Esophagus (tissue), 2 donors: ENCODE measurements around the gene SEMA3G. TPM values are rescaled to one million over a fixed set of nuclear protein-coding genes. Genes with fewer than 3 reads are reported as not detected.

ENCODE experiments used
- H3K27ac ChIP-seq, 2 donors: one replicate each; pipeline ENCODE4 v1.5.1; 2013; ENCODE audit warnings: low read depth in 2 of 2, mild to moderate bottlenecking in 2 of 2, inconsistent platforms in 1 of 2, low read length in 1 of 2, moderate library complexity in 1 of 2
- H3K27me3 ChIP-seq, 2 donors: one replicate each; pipeline ENCODE4 v1.6.1; 2013; ENCODE audit warnings: low read length in 2 of 2, control low read depth in 1 of 2, mild to moderate bottlenecking in 1 of 2; ENCODE audit not compliant: insufficient read depth in 2 of 2, control insufficient read depth in 1 of 2
- H3K36me3 ChIP-seq, 2 donors: one replicate each; pipeline ENCODE4 v1.6.1; 2013; ENCODE audit warnings: low read length in 1 of 2; ENCODE audit not compliant: control insufficient read depth in 2 of 2, insufficient read depth in 2 of 2
- H3K4me1 ChIP-seq, 2 donors: one replicate each; pipeline ENCODE4 v1.6.1; 2013; ENCODE audit warnings: low read length in 1 of 2; ENCODE audit not compliant: control insufficient read depth in 2 of 2, insufficient read depth in 2 of 2
- H3K4me3 ChIP-seq, 2 donors: one replicate each; pipeline ENCODE4 v1.5.1; 2013; ENCODE audit warnings: low read length in 2 of 2, mild to moderate bottlenecking in 2 of 2, low read depth in 1 of 2, moderate library complexity in 1 of 2
- H3K9me3 ChIP-seq, 2 donors: one replicate each; pipeline ENCODE4 v1.6.1; 2013; ENCODE audit warnings: mild to moderate bottlenecking in 2 of 2, low read depth in 1 of 2, low read length in 1 of 2, moderate library complexity in 1 of 2; ENCODE audit not compliant: control insufficient read depth in 2 of 2, insufficient read depth in 1 of 2
- WGBS, 2 donors: extraction: QIAGEN DNeasy Blood & Tissue Kit; methylation state at CpG; one replicate each; pipeline ENCODE4 v1.1.7; 2013; 5-methylcytosine and 5-hydroxymethylcytosine counted together
- polyA plus RNA-seq, 2 donors: library from polyadenylated mRNA; stranded (reverse); fragments of 200-250 nt; gene quantifications; one replicate each; pipeline ENCODE4 v1.2.3, GENCODE V29; 2013
- donor health status: healthy with polysubstance abuse.
- donor health status: Bipolar disorder and iron deficiency.

Gene SEMA3G
- polyA plus RNA-seq, 2 donors = 1.3 to 1.7 TPM

DNA sequence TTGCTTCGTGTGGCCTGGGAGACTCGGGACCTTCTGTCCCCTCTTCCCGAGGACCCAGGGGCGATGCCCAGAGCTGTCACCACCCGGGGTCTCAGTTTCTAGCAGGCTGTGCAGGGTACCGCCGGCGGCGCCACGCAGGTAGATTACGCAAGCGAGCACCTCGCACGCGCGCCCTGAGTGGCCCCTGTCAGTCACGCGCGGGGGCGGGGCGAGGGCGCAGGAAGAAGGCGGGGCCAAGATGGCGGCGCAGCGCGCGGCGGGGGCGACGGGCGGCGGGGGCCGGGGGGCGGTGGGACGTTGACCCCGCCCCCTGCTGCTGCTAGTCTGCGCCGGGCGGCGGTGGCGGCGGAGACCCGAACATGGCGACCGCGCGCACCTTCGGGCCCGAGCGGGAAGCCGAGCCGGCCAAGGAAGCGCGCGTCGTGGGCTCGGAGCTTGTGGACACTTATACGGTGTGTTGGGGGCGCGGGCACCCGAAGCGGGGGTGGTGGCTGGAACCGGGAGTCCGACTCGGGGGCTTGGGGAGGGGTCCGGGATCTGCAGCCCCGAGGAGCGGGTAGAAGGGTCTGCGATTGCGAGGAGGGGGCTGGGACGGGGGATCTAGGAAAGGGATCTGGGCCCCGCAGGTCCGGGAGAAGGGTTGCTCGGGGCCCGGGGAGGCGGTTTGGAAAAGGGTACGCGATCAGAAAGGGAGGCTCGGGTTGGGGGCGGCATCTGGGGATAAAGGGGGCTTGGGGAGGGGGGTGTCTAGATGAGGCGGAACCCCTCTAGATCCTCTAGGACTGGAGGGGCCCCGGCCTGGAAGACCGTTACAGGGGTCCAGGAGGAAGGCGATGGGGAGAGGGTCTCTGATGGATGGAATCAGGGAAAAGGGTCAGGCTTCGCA is 10.6 kb upstream of the SEMA3G start, which contains the start of gene NISCH:
TSS of gene NISCH (plus strand) at position 322 of the 886 bp plus-strand sequence. CDS start at position 360, 38 bp downstream.
- Histone ChIP-seq H3K4me1 (peaks cover 3 to 26% of the 10 kb centered on the region in 2 donors), H3K27me3 (no peaks in the 10 kb centered on the region), H3K27ac (peak within 1 kb of the TSS; percentile 77 to 90), H3K36me3 (peaks cover 10 to 12% of the 10 kb centered on the region in 2 donors), H3K4me3 (peak within 1 kb of the TSS; percentile 70 to 77), H3K9me3 (no peaks in the 10 kb centered on the region)
- 1% methylated on average over 76 to 86 of the region's 86 CpGs for WGBS, 2 donors

DNA sequence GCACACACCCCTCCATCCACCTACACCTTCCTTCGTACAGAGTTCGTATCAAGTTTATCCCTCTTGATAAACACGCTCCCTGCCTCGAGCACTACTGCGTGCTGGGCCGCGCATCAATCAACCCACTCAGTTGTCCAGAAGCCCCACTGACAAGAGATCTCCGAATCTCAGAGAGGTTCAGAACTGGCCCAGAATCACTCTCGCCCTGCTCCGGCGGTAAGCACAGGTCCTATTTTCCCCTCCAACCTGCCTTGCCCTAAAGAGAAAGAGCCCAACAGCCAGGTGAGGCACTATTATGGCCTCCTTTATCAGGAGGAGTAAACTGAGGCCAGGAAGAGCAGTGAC is 10.0 kb upstream of the SEMA3G start:
- 23 to 26% methylated on average over 11 of the region's 11 CpGs for WGBS, 2 donors
- peak overlapping the region; percentile 70 to 77 for H3K4me3 ChIP-seq
- no peaks in the 10 kb centered on the region for H3K9me3 ChIP-seq
- peaks cover 10 to 12% of the 10 kb centered on the region in 2 donors for H3K36me3 ChIP-seq
- no peaks in the 10 kb centered on the region for H3K27me3 ChIP-seq
- H3K4me1 ChIP-seq = peaks cover 3 to 26% of the 10 kb centered on the region in 2 donors
- peak overlapping the region; percentile 77 to 90 for H3K27ac ChIP-seq

DNA sequence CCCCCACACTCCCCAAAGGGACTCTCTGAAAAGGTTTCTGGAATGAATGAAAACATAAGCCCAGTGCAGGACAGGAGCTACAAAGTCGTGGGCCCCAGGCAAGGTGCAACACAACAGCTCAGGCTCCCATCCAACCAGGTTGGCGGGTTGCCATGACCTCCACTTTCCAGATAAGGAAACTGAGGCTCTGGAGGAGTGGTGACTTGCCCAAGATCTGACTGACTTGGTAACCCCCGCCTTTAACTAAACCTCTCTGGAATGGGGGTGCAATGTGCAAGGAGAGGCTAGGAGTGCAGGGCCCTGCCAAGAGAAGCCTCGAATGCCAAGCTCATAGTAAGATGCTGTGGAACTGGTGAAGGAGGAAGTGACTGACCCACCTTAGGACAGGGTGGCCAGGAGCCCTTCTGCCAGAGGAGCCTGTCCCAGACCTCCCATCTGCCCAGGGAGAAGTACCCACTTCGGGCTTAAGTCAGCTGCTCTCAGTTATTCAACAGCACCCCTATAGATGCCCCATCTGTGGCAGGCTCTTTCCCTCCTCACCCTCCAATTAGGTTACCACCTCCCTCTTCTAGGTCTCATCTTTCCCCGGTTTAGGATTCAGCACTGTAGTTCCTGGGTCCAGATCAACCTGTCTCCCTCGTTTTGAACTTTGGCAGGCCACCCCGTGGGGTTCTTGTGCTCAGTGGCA is 9.5 kb upstream of the SEMA3G start:
- Histone ChIP-seq H3K27ac (peak overlapping the region; percentile 77 to 90), H3K9me3 (no peaks in the 10 kb centered on the region), H3K36me3 (peaks cover 10 to 12% of the 10 kb centered on the region in 2 donors), H3K4me3 (peak overlapping the region; percentile 70 to 77), H3K4me1 (peaks cover 3 to 26% of the 10 kb centered on the region in 2 donors), H3K27me3 (no peaks in the 10 kb centered on the region)
- 44 to 56% methylated on average over 8 of the region's 8 CpGs for WGBS, 2 donors

DNA sequence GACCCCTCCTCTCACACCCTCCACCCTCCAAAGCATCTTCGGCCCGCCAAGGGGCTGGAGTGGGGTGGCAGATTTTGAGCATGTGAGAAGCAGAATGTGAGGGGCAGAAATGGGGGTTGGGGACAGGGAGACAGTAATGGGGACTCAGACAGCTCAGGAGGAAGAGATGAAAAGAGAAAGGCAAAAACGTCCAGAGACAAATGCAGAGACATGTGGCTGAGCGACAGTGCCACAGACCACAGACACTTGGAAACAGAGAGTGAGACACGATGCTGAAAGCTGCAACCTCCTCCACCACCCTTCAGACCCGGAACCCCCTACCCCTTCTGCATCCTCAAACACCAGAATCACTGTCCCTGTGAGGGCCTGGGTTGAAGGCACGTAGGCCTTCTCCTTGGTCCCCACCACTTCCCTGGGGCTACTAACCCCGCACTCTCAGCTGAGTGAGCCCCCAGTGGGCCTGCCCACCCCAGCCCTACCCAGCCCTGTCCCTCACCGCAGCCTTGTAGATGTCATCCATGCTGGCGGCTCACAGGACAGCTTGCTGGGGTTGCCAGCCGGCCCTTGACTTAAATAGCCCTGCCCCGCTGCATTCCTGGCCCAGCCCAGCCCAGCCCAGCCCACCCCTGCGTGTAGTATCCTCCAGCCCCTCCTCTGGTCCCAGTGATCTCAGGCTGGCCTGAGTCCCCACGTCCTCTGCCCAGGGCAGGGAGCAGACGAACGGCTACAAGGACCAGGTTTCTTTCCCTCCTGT is 8.8 kb upstream of the SEMA3G start, which contains the start of gene TNNC1:
TSS of gene TNNC1 (minus strand) at position 546 of the 754 bp plus-strand sequence. CDS start at position 520, 26 bp downstream.
- no peaks in the 10 kb centered on the region for H3K9me3 ChIP-seq
- H3K27me3 ChIP-seq = no peaks in the 10 kb centered on the region
- peak within 1 kb of the TSS; percentile 70 to 77 for H3K4me3 ChIP-seq
- H3K4me1 ChIP-seq = peaks cover 3 to 26% of the 10 kb centered on the region in 2 donors
- peaks cover 4 to 6% of the 10 kb centered on the region in 2 donors for H3K36me3 ChIP-seq
- WGBS, 2 donors = 65 to 72% methylated on average over 15 to 16 of the region's 16 CpGs
- H3K27ac ChIP-seq = peak within 1 kb of the TSS; percentile 77 to 90

DNA sequence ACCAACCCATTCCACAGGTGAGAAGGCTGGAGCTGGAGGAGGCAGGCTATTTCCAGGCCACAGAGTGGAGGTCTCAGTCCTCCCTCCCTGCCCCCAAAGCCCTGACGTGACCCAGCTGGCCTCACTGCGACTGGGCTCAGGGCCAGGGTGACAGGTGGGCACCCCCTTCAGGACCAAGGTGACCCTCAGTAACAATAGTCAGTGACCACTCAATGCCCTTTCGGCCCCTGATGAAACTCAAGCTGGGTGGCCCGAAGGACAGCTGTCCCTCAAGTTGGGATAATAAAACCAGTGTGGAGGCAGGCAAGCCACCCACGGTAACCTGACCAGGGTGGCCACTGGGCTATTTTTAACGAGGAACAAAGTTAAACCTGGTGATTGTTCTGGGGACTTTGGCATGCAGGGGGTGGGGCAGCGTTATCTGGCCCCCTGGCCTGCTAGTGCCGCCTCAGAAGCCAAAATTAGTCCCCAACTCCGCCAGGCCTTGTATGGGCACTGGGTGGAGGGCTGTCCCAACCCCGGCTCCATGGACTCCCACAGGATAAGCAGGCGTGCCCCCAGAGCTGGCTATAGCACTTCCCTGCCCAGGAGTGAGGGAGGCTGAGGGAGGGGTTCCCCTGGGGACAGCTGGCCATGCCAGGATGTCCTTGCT is 7.8 kb upstream of the SEMA3G start:
- H3K27ac ChIP-seq = no peak overlapping the region
- peaks cover 0 to 3% of the 10 kb centered on the region in 2 donors for H3K36me3 ChIP-seq
- H3K4me3 ChIP-seq = no peak overlapping the region
- peaks cover 3 to 25% of the 10 kb centered on the region in 2 donors for H3K4me1 ChIP-seq
- H3K9me3 ChIP-seq = no peaks in the 10 kb centered on the region
- H3K27me3 ChIP-seq = no peaks in the 10 kb centered on the region
- 80 to 83% methylated on average over 11 of the region's 11 CpGs for WGBS, 2 donors

DNA sequence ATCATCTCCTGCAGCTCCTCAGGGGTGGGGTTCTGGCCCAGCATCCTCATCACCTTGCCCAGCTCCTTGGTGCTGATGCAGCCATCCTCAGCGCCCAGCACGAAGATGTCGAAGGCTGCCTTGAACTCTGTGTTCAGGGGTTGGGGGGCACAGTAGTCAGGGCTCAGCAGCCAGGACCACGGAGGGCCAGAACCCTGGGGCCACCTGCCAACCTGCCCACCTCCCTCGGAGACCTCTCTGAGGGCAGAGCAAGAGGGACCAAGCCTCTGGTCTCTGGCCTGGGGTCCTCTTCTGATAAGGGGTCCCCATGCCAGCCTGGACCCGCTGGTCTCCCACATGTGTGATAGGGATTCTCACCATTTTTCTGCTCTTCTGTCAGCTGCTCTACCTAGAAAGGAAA is 7.2 kb upstream of the SEMA3G start:
- peaks cover 0 to 20% of the 10 kb centered on the region in 2 donors for H3K4me1 ChIP-seq
- H3K9me3 ChIP-seq = no peaks in the 10 kb centered on the region
- H3K27me3 ChIP-seq = no peaks in the 10 kb centered on the region
- 91 to 92% methylated on average over 6 of the region's 6 CpGs for WGBS, 2 donors
- H3K4me3 ChIP-seq = no peak overlapping the region
- no peak overlapping the region for H3K27ac ChIP-seq
- H3K36me3 ChIP-seq = no peaks in the 10 kb centered on the region

DNA sequence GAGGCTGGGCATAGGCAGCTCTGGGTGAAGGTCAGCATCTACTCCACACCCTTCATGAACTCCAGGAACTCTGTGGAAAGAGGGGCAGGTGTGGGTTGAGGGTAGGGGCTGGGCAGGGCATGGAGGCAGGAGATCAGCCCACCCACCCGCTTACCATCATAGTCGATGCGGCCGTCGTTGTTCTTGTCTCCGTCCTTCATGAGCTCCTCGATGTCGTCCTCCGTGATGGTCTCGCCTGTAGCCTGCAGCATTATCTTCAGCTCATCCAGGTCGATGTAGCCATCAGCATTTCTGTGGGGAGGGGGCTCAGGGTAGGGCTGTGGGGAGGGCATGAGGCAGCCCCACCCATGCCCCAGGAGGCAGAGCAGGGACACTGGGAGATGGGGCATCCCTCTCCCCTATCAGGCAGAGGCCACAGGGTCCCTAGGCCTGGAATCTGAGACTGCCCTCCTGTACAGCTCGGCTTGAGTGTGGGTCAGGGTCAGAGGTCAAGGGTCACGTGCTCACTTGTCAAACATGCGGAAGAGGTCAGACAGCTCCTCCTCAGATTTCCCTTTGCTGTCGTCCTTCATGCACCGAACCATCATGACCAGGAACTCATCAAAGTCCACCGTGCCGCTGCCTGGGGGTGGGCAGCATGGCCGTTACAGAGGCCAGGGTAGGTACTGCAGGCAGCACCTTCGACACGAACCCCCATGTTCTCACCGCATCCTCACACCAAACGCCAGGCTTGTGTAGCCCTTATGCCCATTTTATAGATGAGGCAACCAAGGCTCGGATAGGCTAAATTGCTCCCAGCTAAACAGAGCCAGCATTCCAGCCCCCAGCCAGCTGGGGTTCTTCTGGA is 6.6 kb upstream of the SEMA3G start:
- no peak overlapping the region for H3K27ac ChIP-seq
- no peaks in the 10 kb centered on the region for H3K27me3 ChIP-seq
- WGBS, 2 donors = 85 to 86% methylated on average over 24 of the region's 24 CpGs
- no peak overlapping the region for H3K4me3 ChIP-seq
- H3K9me3 ChIP-seq = no peaks in the 10 kb centered on the region
- H3K4me1 ChIP-seq = peaks cover 0 to 14% of the 10 kb centered on the region in 2 donors
- no peaks in the 10 kb centered on the region for H3K36me3 ChIP-seq

DNA sequence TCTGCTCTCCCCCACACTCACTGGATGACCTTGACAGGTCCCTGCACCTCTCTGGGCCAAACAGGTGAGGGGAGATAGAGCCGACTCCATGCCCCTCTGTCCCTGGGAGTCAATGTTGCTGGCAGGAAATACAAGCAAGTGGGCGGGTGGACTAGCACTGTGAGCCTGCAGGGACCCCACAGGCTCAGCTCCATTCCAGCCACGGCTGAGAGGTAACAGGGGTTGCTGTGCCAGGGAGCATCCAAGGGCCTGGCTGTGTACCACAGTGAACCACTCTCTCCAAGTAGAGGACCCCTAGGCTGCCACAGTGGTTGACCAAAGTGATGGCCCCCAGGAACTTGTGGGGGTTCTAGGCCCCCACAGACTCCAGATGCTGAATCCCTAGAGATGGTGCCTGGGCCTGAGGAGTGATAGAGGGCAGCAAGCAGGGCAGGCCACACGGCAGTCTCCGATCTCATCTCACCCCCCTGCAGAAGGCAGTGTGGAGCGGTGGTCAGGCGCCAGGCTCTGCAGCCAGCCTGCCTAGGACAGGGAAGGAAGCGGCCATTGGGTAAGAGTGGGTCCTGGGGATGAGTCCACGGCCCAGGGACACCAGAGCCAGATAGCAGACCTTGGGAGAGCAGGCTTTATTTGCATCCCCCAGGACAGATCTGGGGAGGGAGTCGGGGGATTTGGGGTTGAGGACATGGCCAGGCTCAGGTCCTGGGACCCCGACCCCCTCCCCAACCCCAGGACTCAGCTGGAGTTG is 5.8 kb upstream of the SEMA3G start:
- H3K9me3 ChIP-seq = no peaks in the 10 kb centered on the region
- no peaks in the 10 kb centered on the region for H3K27me3 ChIP-seq
- H3K36me3 ChIP-seq = no peaks in the 10 kb centered on the region
- H3K4me3 ChIP-seq = no peak overlapping the region
- no peak overlapping the region for H3K27ac ChIP-seq
- WGBS, 2 donors = 84 to 86% methylated on average over 11 of the region's 11 CpGs
- H3K4me1 ChIP-seq = peaks cover 0 to 12% of the 10 kb centered on the region in 2 donors
